HepG2 (cell line): ENCODE data around the gene CDH23. TPM values are rescaled to one million over a fixed set of nuclear protein-coding genes. Genes with fewer than 3 reads are reported as not detected.

ENCODE experiments used
- ELF1 ChIP-seq: sonication (generic); formaldehyde crosslinking; IDR thresholded peaks from 2 replicates; pipeline ENCODE4 v1.4.0; 2020; ENCODE audit warnings: missing genetic modification reagents
- FOXK2 ChIP-seq: fragments of 450-650 bp; IDR thresholded peaks from 2 replicates; pipeline ENCODE4 v1.6.1; 2016
- KLF15 ChIP-seq: sonication (generic); formaldehyde crosslinking; IDR thresholded peaks from 2 replicates; pipeline ENCODE4 v1.8.1; 2023; ENCODE audit warnings: borderline replicate concordance, mild to moderate bottlenecking, inconsistent platforms, missing genetic modification reagents, mixed read lengths
- NCOA5 ChIP-seq: sonication (generic); formaldehyde crosslinking; IDR thresholded peaks from 2 replicates; pipeline ENCODE4 v1.4.0; 2020; ENCODE audit warnings: missing genetic modification reagents
- PCBP1 ChIP-seq: fragments of 200-400 bp; formaldehyde crosslinking; IDR thresholded peaks from 2 replicates; pipeline ENCODE4 v1.6.1; 2017; ENCODE audit warnings: mild to moderate bottlenecking, low read depth, low read length, borderline replicate concordance
- SOX5 ChIP-seq: IDR thresholded peaks from 2 replicates; pipeline ENCODE4 v1.6.1; 2016; ENCODE audit warnings: borderline replicate concordance
- ZNF326 ChIP-seq: sonication (generic); formaldehyde crosslinking; IDR thresholded peaks from 2 replicates; pipeline ENCODE4 v1.4.0; 2020; ENCODE audit warnings: missing genetic modification reagents, borderline replicate concordance
- ZNF724P ChIP-seq: sonication (generic); formaldehyde crosslinking; IDR thresholded peaks from 2 replicates; pipeline ENCODE4 v1.8.0; 2022; ENCODE audit warnings: missing genetic modification reagents, borderline replicate concordance
- polyA plus RNA-seq, 8 experiments: library from polyadenylated mRNA; depleted of rRNA in 3 of 8; stranded (reverse) in 7 of 8; unstranded in 1 of 8; fragments of >200 nt; fragmentation: Illumina TruSeq in 4 of 8; extraction: Trizol in 4 of 8; gene quantifications; 2 replicates each; pipeline versions ENCODE4 v1.2.1 to v1.2.3, GENCODE V29; 2011 to 2016; ENCODE audit warnings: low read depth in 4 of 8, missing spikeins in 1 of 8, mixed read lengths in 1 of 8; ENCODE audit not compliant: insufficient read depth in 1 of 8
- total RNA-seq, 5 experiments: library from RNA; depleted of rRNA; stranded (reverse); fragments of >200 nt; fragmentation: Illumina TruSeq; extraction: Trizol; gene quantifications; 2 replicates each; pipeline ENCODE4 v1.2.3, GENCODE V29; 2016; ENCODE audit warnings: low read depth in 1 of 5
- TF ChIP-seq, protein P1 (sequence below): sonication (generic); formaldehyde crosslinking; IDR thresholded peaks from 2 replicates; pipeline ENCODE4 v1.4.0; 2020; ENCODE audit warnings: missing genetic modification reagents
- TF ChIP-seq, protein P2 (sequence below): sonication (generic); formaldehyde crosslinking; IDR thresholded peaks from 2 replicates; pipeline ENCODE4 v1.4.0; 2020; ENCODE audit warnings: mild to moderate bottlenecking, missing genetic modification reagents
- TF ChIP-seq, protein P3 (sequence below): sonication (generic); formaldehyde crosslinking; IDR thresholded peaks from 2 replicates; pipeline ENCODE4 v1.4.0; 2020; ENCODE audit warnings: mild to moderate bottlenecking, low read depth, missing genetic modification reagents
- TF ChIP-seq, protein P4 (sequence below), 2 experiments: fragments of 450-650 bp in 1 of 2; sonication (generic) in 1 of 2; formaldehyde crosslinking in 1 of 2; IDR thresholded peaks; 2 replicates each; pipeline versions ENCODE4 v1.6.1 to v1.8.0; 2016 to 2022; ENCODE audit warnings: antibody characterized with exemption in 1 of 2, mild to moderate bottlenecking in 1 of 2, missing genetic modification reagents in 1 of 2
- TF ChIP-seq, protein P5 (sequence below): sonication (generic); formaldehyde crosslinking; IDR thresholded peaks from 2 replicates; pipeline ENCODE4 v1.8.0; 2022; ENCODE audit warnings: mild to moderate bottlenecking, missing genetic modification reagents, moderate library complexity

CDH23 gene
- total and polyA plus RNA-seq, 2 of the 13 experiments (the other 11 are each of a cell fraction or from before 2014, with no cell fraction given): 0.13 TPM; not detected in 1

DNA sequence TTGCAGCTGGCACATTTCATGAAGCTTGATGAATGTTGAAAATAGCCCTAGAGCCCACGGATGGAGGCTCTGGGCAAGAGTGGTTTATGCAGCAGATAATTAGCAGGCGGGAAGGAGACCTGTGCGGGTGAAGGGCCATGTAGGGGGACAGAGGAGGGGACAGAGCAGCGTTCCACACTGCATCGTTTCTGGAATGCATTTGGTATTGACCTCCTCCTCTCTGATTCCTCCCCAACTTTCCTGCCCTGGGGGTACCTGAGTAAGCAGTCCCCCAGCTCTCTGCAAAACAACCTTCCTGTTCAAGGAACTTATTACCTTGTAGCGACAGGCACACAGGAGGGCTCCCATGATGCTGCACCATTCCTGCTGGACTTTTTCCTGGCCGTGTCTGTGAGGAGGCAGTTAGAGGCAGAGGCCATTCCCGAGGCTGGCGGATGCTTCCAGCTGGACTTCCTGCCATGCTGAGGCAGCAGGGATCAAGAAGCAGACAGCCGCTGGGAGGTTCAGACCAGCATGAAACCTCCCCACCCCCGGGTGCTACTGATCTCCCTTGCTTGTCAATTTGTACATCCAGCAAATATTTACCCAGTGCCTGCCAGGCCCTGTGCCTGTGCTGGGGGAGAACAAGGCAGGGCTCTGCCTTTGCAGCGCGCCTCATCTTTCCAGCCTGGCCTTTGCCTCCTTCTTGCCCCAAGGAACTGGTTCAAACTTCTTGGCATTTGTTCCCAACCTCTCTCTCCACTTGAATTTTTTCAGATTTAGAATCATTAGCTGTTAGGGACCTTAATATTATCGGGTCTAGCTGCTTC lies 48.9 kb upstream of the CDH23 start (continued):
- TF ChIP-seq, protein P1, sequence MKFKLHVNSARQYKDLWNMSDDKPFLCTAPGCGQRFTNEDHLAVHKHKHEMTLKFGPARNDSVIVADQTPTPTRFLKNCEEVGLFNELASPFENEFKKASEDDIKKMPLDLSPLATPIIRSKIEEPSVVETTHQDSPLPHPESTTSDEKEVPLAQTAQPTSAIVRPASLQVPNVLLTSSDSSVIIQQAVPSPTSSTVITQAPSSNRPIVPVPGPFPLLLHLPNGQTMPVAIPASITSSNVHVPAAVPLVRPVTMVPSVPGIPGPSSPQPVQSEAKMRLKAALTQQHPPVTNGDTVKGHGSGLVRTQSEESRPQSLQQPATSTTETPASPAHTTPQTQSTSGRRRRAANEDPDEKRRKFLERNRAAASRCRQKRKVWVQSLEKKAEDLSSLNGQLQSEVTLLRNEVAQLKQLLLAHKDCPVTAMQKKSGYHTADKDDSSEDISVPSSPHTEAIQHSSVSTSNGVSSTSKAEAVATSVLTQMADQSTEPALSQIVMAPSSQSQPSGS (CRISPR knock-in tag): peak; percentile 59
- TF ChIP-seq ELF1 (CRISPR knock-in tag) (peak; percentile 75), PCBP1 (no peak), ZNF326 (CRISPR knock-in tag) (no peak), NCOA5 (no peak), FOXK2 (no peak), ZNF724P (CRISPR knock-in tag) (no peak), KLF15 (CRISPR knock-in tag) (no peak), SOX5 (CRISPR knock-in tag) (peak; percentile 78)
- TF ChIP-seq, protein P2, sequence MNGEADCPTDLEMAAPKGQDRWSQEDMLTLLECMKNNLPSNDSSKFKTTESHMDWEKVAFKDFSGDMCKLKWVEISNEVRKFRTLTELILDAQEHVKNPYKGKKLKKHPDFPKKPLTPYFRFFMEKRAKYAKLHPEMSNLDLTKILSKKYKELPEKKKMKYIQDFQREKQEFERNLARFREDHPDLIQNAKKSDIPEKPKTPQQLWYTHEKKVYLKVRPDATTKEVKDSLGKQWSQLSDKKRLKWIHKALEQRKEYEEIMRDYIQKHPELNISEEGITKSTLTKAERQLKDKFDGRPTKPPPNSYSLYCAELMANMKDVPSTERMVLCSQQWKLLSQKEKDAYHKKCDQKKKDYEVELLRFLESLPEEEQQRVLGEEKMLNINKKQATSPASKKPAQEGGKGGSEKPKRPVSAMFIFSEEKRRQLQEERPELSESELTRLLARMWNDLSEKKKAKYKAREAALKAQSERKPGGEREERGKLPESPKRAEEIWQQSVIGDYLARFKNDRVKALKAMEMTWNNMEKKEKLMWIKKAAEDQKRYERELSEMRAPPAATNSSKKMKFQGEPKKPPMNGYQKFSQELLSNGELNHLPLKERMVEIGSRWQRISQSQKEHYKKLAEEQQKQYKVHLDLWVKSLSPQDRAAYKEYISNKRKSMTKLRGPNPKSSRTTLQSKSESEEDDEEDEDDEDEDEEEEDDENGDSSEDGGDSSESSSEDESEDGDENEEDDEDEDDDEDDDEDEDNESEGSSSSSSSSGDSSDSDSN (CRISPR knock-in tag): peak; percentile 71
- TF ChIP-seq, protein P3, sequence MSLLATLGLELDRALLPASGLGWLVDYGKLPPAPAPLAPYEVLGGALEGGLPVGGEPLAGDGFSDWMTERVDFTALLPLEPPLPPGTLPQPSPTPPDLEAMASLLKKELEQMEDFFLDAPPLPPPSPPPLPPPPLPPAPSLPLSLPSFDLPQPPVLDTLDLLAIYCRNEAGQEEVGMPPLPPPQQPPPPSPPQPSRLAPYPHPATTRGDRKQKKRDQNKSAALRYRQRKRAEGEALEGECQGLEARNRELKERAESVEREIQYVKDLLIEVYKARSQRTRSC (CRISPR knock-in tag): 0 out of 2 replicates have a peak, but pooled peaks have one; percentile 41
- TF ChIP-seq, protein P4, sequence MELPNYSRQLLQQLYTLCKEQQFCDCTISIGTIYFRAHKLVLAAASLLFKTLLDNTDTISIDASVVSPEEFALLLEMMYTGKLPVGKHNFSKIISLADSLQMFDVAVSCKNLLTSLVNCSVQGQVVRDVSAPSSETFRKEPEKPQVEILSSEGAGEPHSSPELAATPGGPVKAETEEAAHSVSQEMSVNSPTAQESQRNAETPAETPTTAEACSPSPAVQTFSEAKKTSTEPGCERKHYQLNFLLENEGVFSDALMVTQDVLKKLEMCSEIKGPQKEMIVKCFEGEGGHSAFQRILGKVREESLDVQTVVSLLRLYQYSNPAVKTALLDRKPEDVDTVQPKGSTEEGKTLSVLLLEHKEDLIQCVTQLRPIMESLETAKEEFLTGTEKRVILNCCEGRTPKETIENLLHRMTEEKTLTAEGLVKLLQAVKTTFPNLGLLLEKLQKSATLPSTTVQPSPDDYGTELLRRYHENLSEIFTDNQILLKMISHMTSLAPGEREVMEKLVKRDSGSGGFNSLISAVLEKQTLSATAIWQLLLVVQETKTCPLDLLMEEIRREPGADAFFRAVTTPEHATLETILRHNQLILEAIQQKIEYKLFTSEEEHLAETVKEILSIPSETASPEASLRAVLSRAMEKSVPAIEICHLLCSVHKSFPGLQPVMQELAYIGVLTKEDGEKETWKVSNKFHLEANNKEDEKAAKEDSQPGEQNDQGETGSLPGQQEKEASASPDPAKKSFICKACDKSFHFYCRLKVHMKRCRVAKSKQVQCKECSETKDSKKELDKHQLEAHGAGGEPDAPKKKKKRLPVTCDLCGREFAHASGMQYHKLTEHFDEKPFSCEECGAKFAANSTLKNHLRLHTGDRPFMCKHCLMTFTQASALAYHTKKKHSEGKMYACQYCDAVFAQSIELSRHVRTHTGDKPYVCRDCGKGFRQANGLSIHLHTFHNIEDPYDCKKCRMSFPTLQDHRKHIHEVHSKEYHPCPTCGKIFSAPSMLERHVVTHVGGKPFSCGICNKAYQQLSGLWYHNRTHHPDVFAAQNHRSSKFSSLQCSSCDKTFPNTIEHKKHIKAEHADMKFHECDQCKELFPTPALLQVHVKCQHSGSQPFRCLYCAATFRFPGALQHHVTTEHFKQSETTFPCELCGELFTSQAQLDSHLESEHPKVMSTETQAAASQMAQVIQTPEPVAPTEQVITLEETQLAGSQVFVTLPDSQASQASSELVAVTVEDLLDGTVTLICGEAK (IDR thresholded peaks at IDR 0.05): no peak
- TF ChIP-seq, protein P4 (CRISPR knock-in tag; IDR thresholded peaks at IDR 0.05): peak; percentile 79; the same call in 1 of the 2 replicates
- TF ChIP-seq, protein P5, sequence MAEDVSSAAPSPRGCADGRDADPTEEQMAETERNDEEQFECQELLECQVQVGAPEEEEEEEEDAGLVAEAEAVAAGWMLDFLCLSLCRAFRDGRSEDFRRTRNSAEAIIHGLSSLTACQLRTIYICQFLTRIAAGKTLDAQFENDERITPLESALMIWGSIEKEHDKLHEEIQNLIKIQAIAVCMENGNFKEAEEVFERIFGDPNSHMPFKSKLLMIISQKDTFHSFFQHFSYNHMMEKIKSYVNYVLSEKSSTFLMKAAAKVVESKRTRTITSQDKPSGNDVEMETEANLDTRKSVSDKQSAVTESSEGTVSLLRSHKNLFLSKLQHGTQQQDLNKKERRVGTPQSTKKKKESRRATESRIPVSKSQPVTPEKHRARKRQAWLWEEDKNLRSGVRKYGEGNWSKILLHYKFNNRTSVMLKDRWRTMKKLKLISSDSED (CRISPR knock-in tag): no peak
